Stimulated activated CD4-positive, alpha-beta T cell treated with anti-CD3 and anti-CD28 coated beads, Interleukin-15, amount 100 ng/mL, for 24 hours (primary cell): Measurements from ENCODE around the gene FYN.
"Not testable (repeated sequence)": the region's sequence is repeated elsewhere in the genome, so short reads cannot be mapped to it uniquely, and the experiment has no call there.

Source experiments
- DNase-seq: peaks from one replicate; pipeline ENCODE4 v3.0.0-alpha.2; 2020

FYN gene

DNA sequence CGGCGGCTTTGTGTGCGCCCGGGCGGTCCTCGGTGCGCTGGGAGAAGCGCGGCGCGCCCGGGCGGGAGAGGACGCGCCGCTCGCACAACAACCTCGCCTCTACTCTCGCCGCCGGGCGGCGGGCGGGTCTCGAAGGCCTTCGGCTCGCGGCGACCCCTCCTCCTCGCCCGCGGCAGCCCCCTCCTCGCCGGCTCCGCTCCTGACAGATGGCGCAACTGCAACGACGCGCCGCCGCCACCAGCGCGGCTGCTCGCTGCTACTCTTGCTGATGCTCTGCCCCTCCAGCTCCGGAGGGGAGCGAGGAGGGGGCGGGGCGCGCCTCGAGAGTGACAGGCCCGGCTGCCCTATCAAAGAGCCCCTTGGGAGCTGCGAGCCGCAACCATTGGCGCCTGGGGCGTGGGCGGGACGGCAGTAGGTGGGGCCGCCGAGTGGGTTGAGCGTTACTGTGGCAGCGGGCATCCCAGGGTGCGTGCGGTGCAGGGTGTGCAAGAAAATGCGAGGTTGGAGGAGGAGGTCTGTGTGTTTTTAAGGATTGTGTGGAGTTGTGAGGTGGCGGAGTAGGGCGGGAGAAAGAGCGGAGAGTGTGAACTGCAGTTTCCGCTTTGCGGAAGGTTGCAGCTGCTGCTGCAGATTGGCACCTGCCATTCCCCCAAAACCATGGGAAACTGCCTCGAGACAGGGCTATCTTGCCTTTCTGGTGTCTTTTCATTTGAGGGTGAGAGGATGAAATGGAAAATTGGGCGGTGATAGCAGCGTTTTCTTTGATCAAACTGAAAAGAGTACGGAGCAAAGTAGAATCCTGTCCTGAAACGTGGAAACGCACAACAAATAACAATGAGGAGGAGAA is at the start of gene FYN:
TSS of gene FYN (minus strand) at position 275 of the 847 bp plus-strand sequence. CDS start 153,401 bp downstream, outside the sequence.
- DNase-seq: peak; percentile 100

DNA sequence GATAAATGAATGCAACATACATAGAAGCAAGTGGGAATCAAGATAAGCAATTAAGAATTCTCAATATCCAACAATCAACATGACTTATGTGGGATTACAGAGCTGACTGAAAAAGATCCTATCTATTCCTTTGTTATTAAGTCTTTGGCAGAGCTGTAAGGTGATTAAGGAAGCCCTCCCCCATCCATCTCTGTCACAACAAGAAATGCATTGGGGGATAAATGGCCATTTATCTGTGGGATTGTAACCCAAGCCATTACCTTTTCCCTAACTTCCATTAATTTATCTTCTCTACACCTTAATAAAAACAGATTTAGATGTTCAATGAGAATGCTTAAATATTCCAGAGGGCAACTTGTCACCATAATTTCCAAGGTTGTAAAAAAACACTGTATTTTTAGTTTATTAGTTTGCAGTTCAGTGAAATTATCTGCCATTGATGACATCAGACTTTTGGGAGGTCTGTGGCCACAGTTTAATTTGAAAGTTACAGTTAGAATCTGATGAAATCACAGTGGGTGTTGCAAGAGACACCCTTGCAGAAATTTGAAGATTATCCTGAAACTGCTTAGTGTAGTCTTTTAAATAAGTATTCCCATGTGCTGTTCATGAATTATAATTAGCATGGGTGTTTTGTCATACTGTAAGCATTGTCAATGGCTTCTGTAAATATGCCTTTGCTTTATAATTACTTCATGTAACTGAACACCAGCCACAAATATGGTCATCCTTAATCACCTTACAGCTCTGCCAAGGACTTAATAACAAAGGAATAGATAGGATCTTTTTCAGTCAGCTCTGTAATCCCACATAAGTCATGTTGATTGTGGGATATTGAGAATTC is 49.4 kb upstream of the FYN start:
- no peak for DNase-seq

DNA sequence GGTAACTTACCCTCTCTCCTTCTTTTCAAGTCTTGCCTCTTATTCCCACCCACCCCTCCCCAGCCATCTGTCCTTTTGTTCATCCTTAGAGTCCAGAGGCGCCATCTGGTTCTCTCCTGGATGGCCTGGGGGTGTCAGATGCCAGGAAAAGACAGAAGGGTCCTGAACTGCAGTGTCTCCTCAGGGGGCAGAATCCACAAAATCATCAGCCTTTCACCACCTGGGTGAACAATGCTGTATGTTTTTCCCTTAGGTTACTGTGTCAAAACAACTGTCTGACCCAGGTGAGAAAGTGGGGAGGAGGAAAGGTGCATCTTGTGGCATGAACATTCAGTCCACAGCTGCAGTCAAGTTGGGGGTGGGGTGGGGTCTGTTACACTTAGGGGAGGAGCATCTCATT is 47.9 kb upstream of the FYN start:
- DNase-seq: no peak

DNA sequence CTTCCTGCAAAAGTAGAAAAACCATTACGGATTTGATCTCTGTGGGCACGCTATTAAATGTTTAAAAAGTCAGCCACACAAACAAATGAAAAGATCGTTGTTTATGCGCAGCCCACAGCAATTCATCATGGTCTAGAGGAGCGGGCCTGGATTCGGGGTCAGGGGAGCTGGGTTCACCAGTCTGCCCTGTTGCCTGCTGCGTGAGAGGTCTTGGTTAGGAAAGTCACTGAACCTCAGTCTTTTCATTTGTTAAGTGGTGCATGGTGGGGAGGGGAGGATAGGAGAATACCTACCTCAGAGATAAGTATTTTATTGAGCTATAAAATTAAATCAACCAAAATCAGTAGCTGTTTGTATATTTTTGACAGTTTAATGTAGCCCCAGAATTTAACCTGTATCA is 47.3 kb upstream of the FYN start:
- DNase-seq: no peak

DNA sequence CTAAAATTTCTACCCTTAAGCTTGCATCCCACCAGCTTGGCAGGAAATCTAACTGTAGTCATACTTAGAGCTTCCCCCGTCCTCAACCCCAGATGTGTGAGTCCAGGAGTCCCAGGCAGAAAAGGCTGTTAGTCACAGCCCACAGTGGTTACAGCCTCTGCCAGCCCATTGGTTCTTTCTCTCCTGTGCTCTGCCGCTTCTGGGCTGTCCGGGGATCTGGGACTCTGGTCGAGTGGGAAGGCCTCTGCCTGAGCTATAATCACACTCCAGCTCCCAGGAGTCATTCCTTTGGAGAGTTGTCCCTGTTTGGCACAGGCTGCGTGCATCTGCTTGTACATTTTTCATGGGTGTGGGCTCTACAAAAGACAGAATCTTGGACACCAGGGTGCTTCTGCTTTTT is 45.6 kb upstream of the FYN start:
- DNase-seq: no peak

DNA sequence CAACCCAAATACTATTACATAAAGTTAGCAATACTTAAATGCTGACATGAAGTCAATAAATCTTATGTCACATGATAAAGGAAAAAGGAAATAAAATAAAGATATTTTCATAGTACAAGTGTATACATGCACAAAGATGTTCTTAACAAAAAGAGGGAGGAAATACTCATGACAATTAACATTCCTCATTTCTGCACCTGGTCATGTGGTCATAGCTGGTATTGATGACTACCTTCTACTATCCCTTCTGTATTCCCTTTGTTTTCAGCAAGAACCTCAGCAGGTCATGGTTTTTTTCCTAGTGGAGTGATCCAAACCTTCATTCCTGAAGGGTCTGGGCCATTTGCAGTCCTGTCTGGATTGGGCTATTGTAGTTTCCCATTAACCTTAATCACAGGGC is 43.5 kb upstream of the FYN start:
- DNase-seq: no peak

DNA sequence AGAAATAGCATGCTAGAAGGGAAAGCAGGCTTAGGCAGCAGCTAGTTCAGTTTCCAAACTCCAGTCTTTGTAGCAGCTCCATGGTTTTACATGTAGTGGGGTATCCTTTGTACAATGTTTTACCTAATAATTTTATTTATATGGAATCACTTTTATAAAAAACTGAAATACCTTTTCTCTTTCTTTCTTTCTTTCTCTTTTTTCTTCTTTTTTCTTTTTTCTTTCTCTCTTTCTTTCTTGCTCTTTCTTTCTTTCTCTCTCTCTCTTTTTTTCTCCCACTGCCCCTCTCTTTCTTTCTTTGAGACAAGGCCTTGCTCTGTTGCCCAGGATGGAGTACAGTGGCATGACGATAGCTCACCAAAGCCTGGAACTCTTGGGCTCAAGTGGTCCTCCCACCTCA is 41.4 kb upstream of the FYN start:
- DNase-seq: no peak

DNA sequence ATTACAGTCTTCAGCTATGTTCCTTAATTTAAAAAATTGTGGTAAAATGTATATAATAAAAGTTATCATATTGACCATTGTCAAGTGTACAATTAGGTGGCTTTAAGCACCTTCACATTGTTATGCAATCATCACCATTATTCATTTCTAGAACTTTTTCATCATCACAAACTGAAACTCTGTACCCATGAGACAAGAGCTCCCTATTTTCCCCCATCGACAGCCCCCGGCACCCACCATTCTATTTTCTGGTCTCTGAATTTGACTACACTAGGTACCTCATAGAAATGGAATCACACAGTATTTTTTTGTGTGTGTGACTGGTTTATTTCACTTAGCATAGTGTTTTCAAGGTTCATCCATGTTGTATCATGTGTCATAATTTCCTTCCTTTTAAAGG is 39.7 kb upstream of the FYN start:
- DNase-seq: no peak

DNA sequence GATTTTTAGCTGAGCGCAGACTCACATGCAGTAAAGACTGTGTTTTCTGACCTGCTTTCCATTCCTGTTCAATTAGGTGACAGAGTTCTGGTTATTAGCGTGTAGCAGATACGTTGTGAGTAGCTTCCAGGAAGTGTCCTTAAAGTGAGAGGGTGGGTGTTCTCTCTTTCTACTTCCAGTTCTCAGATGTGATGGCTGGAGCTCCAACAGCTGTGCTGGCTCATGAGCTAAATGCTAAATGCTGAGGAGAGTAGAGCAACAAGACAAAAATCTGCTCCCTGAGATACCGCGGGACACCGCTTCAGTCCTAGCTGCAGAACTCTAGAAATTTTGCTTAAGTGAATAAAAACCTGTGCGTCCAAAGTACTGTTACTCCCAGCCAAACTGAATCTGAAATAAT is 38.2 kb upstream of the FYN start:
- DNase-seq: no peak

DNA sequence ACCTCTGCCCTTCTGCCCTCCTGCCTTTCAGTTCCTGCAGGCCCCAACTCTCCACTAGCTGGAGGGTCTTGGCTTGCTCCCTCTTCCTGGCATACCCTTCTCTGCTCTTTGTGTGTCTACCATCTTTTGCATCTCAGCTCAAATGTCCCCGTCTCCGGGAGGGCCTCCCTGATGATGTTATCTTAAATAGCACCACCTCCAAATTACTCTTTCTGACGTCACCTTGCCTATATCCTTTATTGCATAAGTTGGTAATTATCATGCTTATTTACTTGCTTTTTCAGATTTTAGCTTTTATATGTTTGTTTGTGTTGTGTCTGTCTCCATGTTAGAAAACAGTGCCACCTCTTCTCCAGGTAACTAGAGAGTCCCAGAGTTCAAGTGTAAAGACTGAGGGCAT is 36.0 kb upstream of the FYN start:
- DNase-seq: no peak

DNA sequence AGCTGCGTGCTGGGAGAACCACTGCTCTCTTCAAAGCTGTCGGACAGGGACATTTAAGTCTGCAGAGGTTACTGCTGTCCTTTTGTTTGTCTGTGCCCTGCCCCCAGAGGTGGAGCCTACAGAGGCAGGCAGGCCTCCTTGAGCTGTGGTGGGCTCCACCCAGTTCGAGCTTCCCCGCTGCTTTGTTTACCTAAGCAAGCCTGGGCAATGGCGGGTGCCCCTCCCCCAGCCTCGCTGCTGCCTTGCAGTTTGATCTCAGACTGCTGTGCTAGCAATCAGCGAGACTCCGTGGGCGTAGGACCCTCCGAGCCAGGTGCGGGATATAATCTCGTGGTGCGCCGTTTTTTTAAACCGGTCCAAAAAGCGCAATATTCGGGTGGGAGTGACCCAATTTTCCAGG is 35.1 kb upstream of the FYN start:
- not testable (repeated sequence) for DNase-seq

DNA sequence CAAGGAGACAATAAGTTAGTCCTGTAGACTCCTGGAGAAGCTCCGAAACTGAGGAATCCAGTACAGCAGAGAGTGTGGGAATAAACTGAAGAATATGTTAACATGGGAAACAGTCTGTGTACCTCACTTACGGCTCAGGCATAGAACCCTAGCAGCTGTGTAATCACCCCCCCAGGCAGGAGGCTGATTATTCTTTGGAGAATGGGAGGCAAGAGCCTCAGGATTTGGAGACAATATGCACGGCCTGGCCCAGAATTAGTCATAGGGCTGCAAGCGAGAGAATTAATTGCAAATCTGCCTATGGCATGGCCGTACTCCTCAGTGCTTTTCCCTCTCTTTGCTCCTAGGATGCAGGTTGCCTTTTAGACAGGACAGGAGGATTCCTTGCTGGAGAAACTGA is 27.5 kb upstream of the FYN start:
- no peak for DNase-seq

DNA sequence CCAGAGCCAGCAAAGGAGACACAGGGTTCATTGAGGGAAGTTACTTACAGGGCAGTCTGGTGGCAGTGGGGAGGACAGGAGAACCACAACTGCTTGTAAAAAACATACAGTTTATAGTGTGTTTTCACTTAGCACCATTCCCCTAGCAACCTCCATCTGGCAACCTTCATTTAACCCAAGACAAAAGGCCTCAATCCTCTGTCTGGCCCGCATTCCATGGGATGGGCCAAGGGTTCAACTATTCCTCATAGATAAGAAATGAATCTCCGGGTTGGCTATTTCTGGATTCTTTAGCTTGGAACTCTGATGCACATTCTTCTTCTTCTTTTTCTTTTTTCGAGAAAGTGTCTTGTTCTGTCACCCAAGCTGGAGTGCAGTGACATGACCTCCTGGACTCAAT is 26.3 kb upstream of the FYN start:
- no peak for DNase-seq

DNA sequence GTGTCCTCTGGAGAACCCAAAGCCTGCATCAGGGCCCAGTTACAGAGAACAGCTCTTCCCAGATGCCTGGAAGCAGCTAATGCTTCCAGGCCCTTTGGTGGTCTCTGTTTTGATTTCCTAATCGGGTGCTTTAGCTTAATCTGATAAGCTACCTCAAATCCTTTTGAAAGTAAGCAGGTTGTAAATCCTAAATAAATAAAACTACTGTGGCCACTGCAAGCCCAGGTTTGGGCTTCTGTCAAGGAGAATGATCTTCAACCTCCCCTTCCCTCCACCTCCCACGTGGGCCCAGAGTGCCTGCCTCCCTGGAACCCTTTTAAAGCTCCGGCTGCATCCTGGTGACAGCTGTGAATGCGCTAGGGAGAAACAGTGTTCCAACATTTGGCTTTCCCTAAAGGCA is 25.2 kb upstream of the FYN start:
- DNase-seq: no peak

DNA sequence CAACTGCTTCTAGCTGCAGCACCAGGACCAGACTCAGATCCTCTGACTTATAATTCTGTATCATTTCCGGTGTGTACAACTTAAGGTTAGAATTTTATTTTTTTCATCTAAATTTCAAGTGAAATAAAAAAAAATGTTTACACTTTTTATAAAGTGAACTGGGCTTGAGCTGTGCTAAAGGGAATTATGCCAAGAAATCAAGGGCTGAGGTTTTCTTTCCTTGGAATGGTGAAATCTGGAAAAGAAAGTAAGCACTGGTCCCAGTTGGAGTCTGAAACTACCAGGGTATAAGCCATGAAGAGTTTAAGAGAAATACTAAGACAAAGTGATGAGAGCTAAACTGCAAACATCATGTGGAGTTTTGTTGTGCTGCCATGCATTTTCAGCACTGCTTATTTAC is 21.7 kb upstream of the FYN start:
- no peak for DNase-seq

DNA sequence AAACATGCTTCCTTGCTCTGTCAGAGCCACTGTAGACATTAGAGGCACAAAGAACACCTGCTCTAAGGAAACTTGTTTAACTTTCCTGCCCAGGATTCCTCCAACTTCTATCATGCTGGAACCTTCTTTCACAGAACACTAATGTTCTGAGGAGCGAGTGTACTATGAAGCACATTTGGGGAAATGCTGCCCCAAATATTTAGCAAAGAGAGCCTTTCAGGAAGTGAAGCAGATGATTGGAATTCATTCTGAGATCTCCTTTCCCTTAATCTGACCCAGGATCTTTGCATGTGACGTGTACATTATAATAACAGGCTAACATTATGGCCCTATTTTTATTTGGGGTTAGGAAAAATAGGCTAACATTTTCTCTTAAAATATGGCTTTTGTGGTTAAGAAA is 21.0 kb upstream of the FYN start:
- DNase-seq: no peak

DNA sequence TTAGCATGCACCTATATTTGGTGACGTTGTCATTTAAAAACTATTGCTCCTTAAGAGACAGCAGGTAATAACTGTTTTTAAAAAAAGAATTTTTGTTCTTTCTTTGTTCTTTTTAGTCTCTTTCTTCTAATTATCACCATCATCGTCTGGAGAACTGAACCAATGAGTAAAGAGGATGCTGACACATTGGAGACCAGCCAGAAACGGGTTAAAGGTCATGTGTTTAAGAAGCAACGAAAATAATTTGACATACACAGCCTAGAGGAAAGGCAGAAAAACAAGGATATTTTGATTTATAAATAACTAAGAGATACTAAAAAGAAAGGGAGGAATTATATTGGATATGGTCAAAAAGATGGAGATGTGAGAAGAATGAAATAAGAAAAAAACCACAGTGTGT is 19.2 kb upstream of the FYN start:
- DNase-seq: no peak

DNA sequence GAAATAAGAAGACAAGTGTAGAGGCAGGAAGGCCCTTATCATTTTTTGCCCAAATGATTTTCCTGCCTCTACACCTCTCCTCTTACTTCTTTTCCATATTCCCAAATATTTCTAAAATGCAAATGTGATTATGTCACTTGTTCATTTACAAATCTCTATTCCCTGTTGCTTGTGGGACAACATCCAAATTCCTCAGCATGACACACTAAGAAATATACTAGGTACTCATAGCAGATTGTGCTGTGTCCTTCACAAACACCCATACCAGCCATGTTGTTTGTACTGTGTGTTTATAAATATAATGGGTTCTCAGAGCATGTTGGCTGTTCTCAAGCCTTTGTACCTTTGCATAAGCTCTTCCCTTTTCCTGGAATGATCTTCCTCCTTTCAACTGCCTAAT is 17.7 kb upstream of the FYN start:
- DNase-seq: no peak

DNA sequence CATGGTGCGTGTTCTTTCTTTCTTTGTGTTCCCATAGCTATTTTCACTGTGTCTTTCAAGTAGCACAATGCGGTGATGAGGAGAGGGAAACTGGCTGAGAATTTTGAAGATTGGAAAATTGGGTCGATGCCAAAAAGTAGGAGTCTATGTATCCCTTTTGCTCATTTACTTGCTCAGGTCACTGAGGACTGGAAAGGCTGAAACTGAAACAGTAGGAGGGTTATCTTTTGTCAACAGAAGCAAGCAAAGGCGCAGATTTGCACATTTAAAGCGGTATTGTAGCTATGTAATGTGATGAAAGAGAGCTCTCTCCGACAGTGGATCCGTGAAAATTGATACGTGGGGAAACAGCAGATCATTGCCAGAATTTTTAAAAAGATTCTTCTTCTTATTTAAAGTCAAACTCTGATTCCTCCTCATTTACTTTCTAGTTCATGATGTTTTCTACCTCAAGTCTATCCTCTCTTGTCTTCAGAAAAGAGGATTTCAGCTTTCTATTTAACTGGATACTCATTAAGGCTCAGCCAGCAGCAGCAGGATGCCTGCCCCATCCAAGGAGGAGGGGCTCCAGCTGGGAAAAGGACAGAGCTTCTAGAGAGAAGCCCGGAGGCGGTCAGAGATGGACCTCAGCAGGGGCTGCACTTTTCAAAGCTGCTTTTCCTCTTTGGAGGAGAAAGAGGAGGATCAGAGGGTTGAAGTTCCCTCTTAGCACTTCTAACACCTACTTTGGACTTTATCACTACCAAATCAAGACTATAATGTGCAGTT is 15.9 kb upstream of the FYN start:
- DNase-seq: no peak

DNA sequence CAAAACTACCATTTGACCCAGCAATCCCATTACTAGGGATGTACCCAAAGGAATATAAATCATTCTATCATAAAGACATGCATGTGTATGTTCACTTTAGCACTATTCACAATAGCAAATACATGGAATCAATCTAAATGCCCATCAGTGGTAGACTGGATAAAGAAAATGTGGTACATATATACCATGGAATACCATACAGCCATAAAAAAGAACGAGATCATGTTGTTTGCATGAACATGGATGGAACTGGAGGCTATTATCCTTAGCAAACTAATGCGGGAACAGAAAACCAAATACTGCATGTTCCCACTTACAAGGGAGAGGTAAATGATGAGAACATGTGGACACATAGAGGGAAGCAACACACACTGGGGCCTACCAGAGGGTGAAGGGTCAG is 13.5 kb upstream of the FYN start:
- DNase-seq: not testable (repeated sequence)

DNA sequence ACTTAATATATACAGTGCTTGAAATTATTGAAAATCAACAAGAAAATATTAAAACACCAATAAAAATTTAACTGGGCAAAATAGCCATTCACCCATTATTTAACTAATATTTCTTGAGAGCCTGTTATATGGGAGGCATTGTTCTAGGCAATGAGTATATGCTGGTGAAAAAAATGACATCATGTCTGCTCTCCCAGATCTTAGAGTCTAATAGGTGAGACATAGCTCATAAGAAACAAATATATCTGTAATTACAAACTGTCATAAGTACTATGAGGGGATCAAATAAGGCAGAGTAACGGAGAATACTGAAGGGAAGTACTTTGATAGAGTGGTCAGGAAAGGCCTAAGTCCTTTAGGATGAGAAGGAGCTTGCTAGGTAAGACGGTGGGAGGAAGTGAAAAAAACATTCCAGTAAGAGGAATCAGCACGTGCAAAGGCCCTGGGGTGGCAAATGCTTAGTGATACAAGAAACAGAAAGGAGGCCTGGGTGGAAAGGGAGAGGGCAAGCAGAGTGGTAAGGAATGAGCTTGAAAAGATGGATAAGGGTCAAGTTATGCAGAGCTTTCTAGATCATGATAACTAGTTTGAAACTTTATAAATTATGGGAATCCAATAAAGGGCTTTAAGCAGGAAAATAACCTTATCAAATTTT is 12.2 kb upstream of the FYN start:
- no peak for DNase-seq

DNA sequence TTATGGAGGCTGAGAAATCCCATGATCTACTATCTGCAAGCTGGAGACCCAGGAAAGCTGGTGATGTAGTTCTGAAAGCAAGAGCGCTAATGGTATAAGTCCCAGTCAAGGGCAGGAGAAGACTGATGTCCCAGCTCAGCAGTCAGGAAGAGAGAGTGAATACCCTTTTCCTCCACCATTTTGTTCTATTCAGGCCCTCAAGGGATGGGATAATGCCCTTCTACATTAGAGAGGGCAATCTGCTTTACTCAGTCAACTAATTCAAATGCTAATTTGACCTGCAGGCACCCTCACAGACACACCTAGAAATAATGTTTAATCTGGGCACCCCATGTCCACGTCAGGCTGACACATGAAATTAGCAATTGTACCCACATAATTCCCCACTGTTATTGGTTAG is 10.8 kb upstream of the FYN start:
- DNase-seq: no peak
